GM21390 (cell line): ENCODE data around the gene TMEM176B.
"Not testable (repeated sequence)": the region's sequence is repeated elsewhere in the genome, so short reads cannot be mapped to it uniquely, and the experiment has no call there.

Experiments
- ATAC-seq: cut with Tn5 transposase; IDR thresholded peaks from one replicate; pipeline ENCODE4 v1.9.1; 2021; ENCODE audit not compliant: unreplicated experiment

The TMEM176B gene

GRCh38 chr7:150823484-150824126 lies 23.4 kb upstream of the TMEM176B start:
- no peak for ATAC-seq

- no peak for ATAC-seq
Measured at GRCh38 chr7:150823043-150823442, 22.9 kb upstream of the TMEM176B start.

GRCh38 chr7:150820578-150821198 lies 20.5 kb upstream of the TMEM176B start:
- no peak for ATAC-seq

- ATAC-seq, result no peak
Measured at GRCh38 chr7:150820148-150820547, 20.0 kb upstream of the TMEM176B start.

- no peak for ATAC-seq
Measured at GRCh38 chr7:150818971-150819370, 18.8 kb upstream of the TMEM176B start.

- no peak for ATAC-seq
Measured at GRCh38 chr7:150814328-150815001, 14.3 kb upstream of the TMEM176B start.

GRCh38 chr7:150807616-150808438 lies 7.7 kb upstream of the TMEM176B start:
- ATAC-seq, result not testable (repeated sequence)

- no peak for ATAC-seq
Measured at GRCh38 chr7:150806863-150807262, 6.7 kb upstream of the TMEM176B start.

- no peak for ATAC-seq
Measured at GRCh38 chr7:150806454-150806853, 6.3 kb upstream of the TMEM176B start.

GRCh38 chr7:150805864-150806263 lies 5.7 kb upstream of the TMEM176B start:
- no peak for ATAC-seq

GRCh38 chr7:150804802-150805201 lies 4.6 kb upstream of the TMEM176B start:
- ATAC-seq, result no peak

GRCh38 chr7:150803161-150803860 lies 3.1 kb upstream of the TMEM176B start:
- ATAC-seq, result no peak

- no peak for ATAC-seq
Measured at GRCh38 chr7:150801946-150802771, 2.0 kb upstream of the TMEM176B start.

GRCh38 chr7:150801242-150801945 lies 1.2 kb upstream of the TMEM176B start:
- no peak for ATAC-seq

- ATAC-seq, result no peak
Measured at GRCh38 chr7:150800581-150801241, 547 bp upstream of the TMEM176B start, which contains the start of gene TMEM176A. TSS of gene TMEM176A (plus strand) at chr7:150800769. CDS start at chr7:150801551, 782 bp downstream.

GRCh38 chr7:150799156-150799555 lies 1.0 kb downstream of the TMEM176B start:
- ATAC-seq, result no peak

- no peak for ATAC-seq
Measured at GRCh38 chr7:150797661-150798060, 2.5 kb downstream of the TMEM176B start.

- ATAC-seq, result no peak
Measured at GRCh38 chr7:150793569-150794238, 6.5 kb downstream of the TMEM176B start.
